H9 (cell line): ENCODE results near the gene PEG3. TPM values are rescaled to one million over a fixed set of nuclear protein-coding genes. Genes with fewer than 3 reads are reported as not detected.

Experiments used
- DNase-seq: peaks from one replicate; pipeline ENCODE4 v3.0.0-alpha.2; 2017
- H2AFZ ChIP-seq: one replicate; pipeline ENCODE4 v1.6.1; 2013; ENCODE audit warnings: mild to moderate bottlenecking, low read length, control low read depth, moderate library complexity
- H2AK5ac ChIP-seq: 2 replicates; pipeline ENCODE4 v1.6.1; 2013; ENCODE audit warnings: low read length, control low read depth, mixed read lengths; ENCODE audit not compliant: insufficient read length
- H2BK120ac ChIP-seq: one replicate; pipeline ENCODE4 v1.6.1; 2013; ENCODE audit warnings: low read depth, mild to moderate bottlenecking, low read length, control low read depth, inconsistent platforms; ENCODE audit not compliant: poor library complexity, severe bottlenecking
- H2BK12ac ChIP-seq: 2 replicates; pipeline ENCODE4 v1.6.1; 2013; ENCODE audit warnings: low read length, control low read depth, mixed read lengths, low read depth; ENCODE audit not compliant: insufficient read length
- H2BK15ac ChIP-seq: 2 replicates; pipeline ENCODE4 v1.6.1; 2013; ENCODE audit warnings: low read depth, low read length, control low read depth
- H2BK20ac ChIP-seq: one replicate; pipeline ENCODE4 v1.6.1; 2013; ENCODE audit warnings: low read depth, mild to moderate bottlenecking, low read length, control low read depth, inconsistent platforms; ENCODE audit not compliant: poor library complexity, severe bottlenecking
- H2BK5ac ChIP-seq: 2 replicates; pipeline ENCODE4 v1.6.1; 2013; ENCODE audit warnings: low read length, control low read depth, mixed read lengths; ENCODE audit not compliant: insufficient read length
- H3K14ac ChIP-seq: 2 replicates; pipeline ENCODE4 v1.6.1; 2013; ENCODE audit warnings: low read length, control low read depth; ENCODE audit not compliant: insufficient read depth
- H3K18ac ChIP-seq: 2 replicates; pipeline ENCODE4 v1.6.1; 2013; ENCODE audit warnings: low read depth, mild to moderate bottlenecking, mixed read lengths, low read length, control low read depth; ENCODE audit not compliant: insufficient read length
- H3K23ac ChIP-seq: 2 replicates; pipeline ENCODE4 v1.6.1; 2013; ENCODE audit warnings: low read length, control low read depth, mixed read lengths, low read depth; ENCODE audit not compliant: insufficient read length
- H3K23me2 ChIP-seq: 2 replicates; pipeline ENCODE4 v1.6.1; 2013; ENCODE audit warnings: low read depth, mild to moderate bottlenecking, mixed read lengths, low read length, control low read depth; ENCODE audit not compliant: insufficient read length, poor library complexity, severe bottlenecking
- H3K27ac ChIP-seq: 2 replicates; pipeline ENCODE4 v1.5.1; 2013; ENCODE audit warnings: low read length, control low read depth, mixed read lengths, low read depth; ENCODE audit not compliant: insufficient read length
- H3K27me3 ChIP-seq: 2 replicates; pipeline ENCODE4 v1.6.1; 2013; ENCODE audit warnings: low read length, control low read depth, inconsistent platforms; ENCODE audit not compliant: insufficient read depth
- H3K4ac ChIP-seq: 2 replicates; pipeline ENCODE4 v1.6.1; 2013; ENCODE audit warnings: low read depth, mild to moderate bottlenecking, control low read depth, inconsistent platforms, low read length, moderate library complexity
- H3K4me1 ChIP-seq: 2 replicates; pipeline ENCODE4 v1.6.1; 2013; ENCODE audit warnings: low read length, control low read depth, inconsistent platforms; ENCODE audit not compliant: insufficient read depth
- H3K4me2 ChIP-seq: 2 replicates; pipeline ENCODE4 v1.6.1; 2013; ENCODE audit warnings: low read length, control low read depth, mixed read lengths; ENCODE audit not compliant: insufficient read length, insufficient read depth
- H3K56ac ChIP-seq: 2 replicates; pipeline ENCODE4 v1.6.1; 2013; ENCODE audit warnings: low read depth, mild to moderate bottlenecking, mixed read lengths, low read length, control low read depth; ENCODE audit not compliant: insufficient read length
- H3K79me1 ChIP-seq: 2 replicates; pipeline ENCODE4 v1.6.1; 2013; ENCODE audit warnings: low read depth, mild to moderate bottlenecking, moderate library complexity, low read length, control low read depth, inconsistent platforms; ENCODE audit not compliant: insufficient read depth, poor library complexity, severe bottlenecking
- H3K79me2 ChIP-seq: 2 replicates; pipeline ENCODE4 v1.6.1; 2013; ENCODE audit warnings: low read length, control low read depth, inconsistent platforms; ENCODE audit not compliant: insufficient read depth
- H3K9ac ChIP-seq: 2 replicates; pipeline ENCODE4 v1.6.1; 2013; ENCODE audit warnings: low read length, control low read depth, mixed read lengths; ENCODE audit not compliant: insufficient read length; ENCODE audit errors: extremely low read depth
- H3K9me3 ChIP-seq: one replicate; pipeline ENCODE4 v1.6.1; 2013; ENCODE audit warnings: low read depth, low read length, inconsistent platforms; ENCODE audit not compliant: control insufficient read depth
- H3T11ph ChIP-seq: one replicate; pipeline ENCODE4 v1.6.1; 2013; ENCODE audit warnings: mild to moderate bottlenecking, low read length, control low read depth, inconsistent platforms
- H4K20me1 ChIP-seq: one replicate; pipeline ENCODE4 v1.6.1; 2013; ENCODE audit not compliant: control insufficient read depth, insufficient read length, insufficient read depth
- H4K5ac ChIP-seq: 2 replicates; pipeline ENCODE4 v1.6.1; 2013; ENCODE audit warnings: low read depth, mild to moderate bottlenecking, mixed read lengths, low read length, control low read depth; ENCODE audit not compliant: insufficient read length
- H4K8ac ChIP-seq: replicated peaks from 2 replicates; pipeline ENCODE4 v1.6.1; 2013; ENCODE audit warnings: low read length, control low read depth, mixed read lengths, low read depth; ENCODE audit not compliant: insufficient read length
- H4K91ac ChIP-seq: 2 replicates; pipeline ENCODE4 v1.6.1; 2013; ENCODE audit warnings: low read depth, mild to moderate bottlenecking, moderate library complexity, mixed read lengths, low read length, control low read depth; ENCODE audit not compliant: insufficient read length
- H3K27ac Mint-ChIP-seq, 3 experiments: 2 replicates in 2 of 3; 3 replicates in 1 of 3; pipeline ENCODE4 v1.8.0; 2020 to 2021; ENCODE audit warnings: mixed read lengths in 3 of 3, mild to moderate bottlenecking in 1 of 3, moderate library complexity in 1 of 3
- H3K27me3 Mint-ChIP-seq: 2 replicates; pipeline ENCODE4 v1.8.0; 2021; ENCODE audit warnings: low read depth, mild to moderate bottlenecking, moderate library complexity, mixed read lengths
- H3K36me3 Mint-ChIP-seq, 3 experiments: 2 replicates in 2 of 3; 3 replicates in 1 of 3; pipeline ENCODE4 v1.8.0; 2020 to 2021; ENCODE audit warnings: low read depth in 3 of 3, mixed read lengths in 3 of 3; ENCODE audit not compliant: insufficient read depth in 1 of 3
- H3K4me1 Mint-ChIP-seq, 2 experiments: 2 replicates each; pipeline ENCODE4 v1.8.0; 2020; ENCODE audit warnings: mixed read lengths in 2 of 2
- H3K4me3 Mint-ChIP-seq, 2 experiments: 2 replicates in 1 of 2; 3 replicates in 1 of 2; pipeline ENCODE4 v1.8.0; 2020 to 2021; ENCODE audit warnings: mild to moderate bottlenecking in 2 of 2, mixed read lengths in 2 of 2, moderate library complexity in 1 of 2
- H3K9me3 Mint-ChIP-seq, 2 experiments: 2 replicates in 1 of 2; 3 replicates in 1 of 2; pipeline ENCODE4 v1.8.0; 2020; ENCODE audit warnings: mild to moderate bottlenecking in 2 of 2, mixed read lengths in 2 of 2, moderate library complexity in 1 of 2
- CTCF ChIP-seq: fragments of 200-600 bp; sonication (generic); conservative IDR thresholded peaks from 3 replicates; pipeline ENCODE4 v1.8.0; 2021; ENCODE audit warnings: antibody characterized with exemption, mild to moderate bottlenecking
- WGBS: extraction: QIAGEN DNeasy Blood & Tissue Kit; methylation state at CpG from one replicate; pipeline ENCODE4 v1.1.7; 2013; ENCODE audit warnings: missing lambda C conversion rate, low lambda C conversion rate, mixed read lengths; ENCODE audit not compliant: insufficient read length; ENCODE audit errors: extremely low coverage; 5-methylcytosine and 5-hydroxymethylcytosine counted together
- total RNA-seq: library from RNA; stranded (reverse); gene quantifications from 2 replicates; pipeline ENCODE4 v1.2.1, GENCODE V29; 2021

PEG3 gene
- total RNA-seq, 1 experiment from 2014 or later, result not detected

GRCh38 chr19:56821675-56822074 is 18.9 kb downstream of the PEG3 start:
- H3K23ac ChIP-seq, result no peak overlapping the region
- no peaks in the 10 kb centered on the region for H3K79me1 ChIP-seq
- H4K8ac ChIP-seq, result no peak overlapping the region
- no peak overlapping the region for H3K4ac ChIP-seq
- no peaks in the 10 kb centered on the region for H3K27me3 Mint-ChIP-seq
- H3K36me3 Mint-ChIP-seq, result peaks cover 8 to 47% (median 23%) of the 10 kb centered on the region in 3 experiments; a peak in 6 of 7 replicates
- no peak overlapping the region for H3T11ph ChIP-seq
- no peak overlapping the region for H3K56ac ChIP-seq
- no peak overlapping the region for H2AFZ ChIP-seq
- H4K91ac ChIP-seq, result no peak overlapping the region
- no peak overlapping the region for H3K14ac ChIP-seq
- H2BK15ac ChIP-seq, result no peak overlapping the region
- H3K27me3 ChIP-seq, result no peaks in the 10 kb centered on the region
- no peak overlapping the region for H2BK12ac ChIP-seq
- no peak overlapping the region for H3K4me2 ChIP-seq
- no peaks in the 10 kb centered on the region for H3K4me1 ChIP-seq
- H2BK20ac ChIP-seq, result no peak overlapping the region
- TF ChIP-seq CTCF, result no peak
- H3K79me2 ChIP-seq, result no peaks in the 10 kb centered on the region
- H3K9ac ChIP-seq, result no peak overlapping the region
- no peaks in the 10 kb centered on the region for H3K23me2 ChIP-seq
- H3K27ac Mint-ChIP-seq, result no peak overlapping the region
- peaks cover 98% of the 10 kb centered on the region for H3K9me3 ChIP-seq
- DNase-seq, result no peak
- H3K4me3 Mint-ChIP-seq, result no peak overlapping the region
- no CpG with 5 or more reads among the region's 6 CpGs for WGBS
- no peaks in the 10 kb centered on the region for H4K20me1 ChIP-seq
- peaks cover 99 to 100% of the 10 kb centered on the region in 2 experiments for H3K9me3 Mint-ChIP-seq
- H3K18ac ChIP-seq, result no peak overlapping the region
- H2BK5ac ChIP-seq, result no peak overlapping the region
- no peak overlapping the region for H4K5ac ChIP-seq
- no peak overlapping the region for H3K27ac ChIP-seq
- no peak overlapping the region for H2BK120ac ChIP-seq
- no peaks in the 10 kb centered on the region for H3K4me1 Mint-ChIP-seq
- no peak overlapping the region for H2AK5ac ChIP-seq
